HepG2 (cell line): ENCODE results near the gene TUBB4B. TPM values are rescaled to one million over a fixed set of nuclear protein-coding genes. Genes with fewer than 3 reads are reported as not detected.

Experiments
- ADNP ChIP-seq: sonication (generic); formaldehyde crosslinking; IDR thresholded peaks from 2 replicates; pipeline ENCODE4 v1.4.0; 2020; ENCODE audit warnings: missing genetic modification reagents
- PCBP2 ChIP-seq: fragments of 200-400 bp; formaldehyde crosslinking; optimal IDR thresholded peaks from 2 replicates; pipeline ENCODE3; 2018; ENCODE audit warnings: low read length, low read depth; ENCODE audit not compliant: poor library complexity, severe bottlenecking
- RELA ChIP-seq: sonication (generic); formaldehyde crosslinking; IDR thresholded peaks from 2 replicates; pipeline ENCODE4 v1.4.0; 2020; ENCODE audit warnings: missing genetic modification reagents
- SRF ChIP-seq: IDR thresholded peaks from 2 replicates; pipeline ENCODE4 v1.6.1; 2011; ENCODE audit warnings: mild to moderate bottlenecking, low read depth, low read length, moderate library complexity
- SUZ12 ChIP-seq: fragments of 150-350 bp; IDR thresholded peaks from 2 replicates; pipeline ENCODE4 v1.6.1; 2014; ENCODE audit warnings: low read depth, low read length
- TSC22D2 ChIP-seq: sonication (generic); formaldehyde crosslinking; IDR thresholded peaks from 2 replicates; pipeline ENCODE4 v1.5.1; 2020; ENCODE audit warnings: missing genetic modification reagents, mild to moderate bottlenecking, borderline replicate concordance
- ZKSCAN8 ChIP-seq: IDR thresholded peaks from 2 replicates; pipeline ENCODE4 v1.6.1; 2016; ENCODE audit warnings: borderline replicate concordance, missing genetic modification reagents, missing compliant biosample characterization
- ZNF10 ChIP-seq: sonication (generic); formaldehyde crosslinking; IDR thresholded peaks from 2 replicates; pipeline ENCODE4 v1.4.0; 2020; ENCODE audit warnings: mild to moderate bottlenecking, low read depth, missing genetic modification reagents, borderline replicate concordance
- ZNF484 ChIP-seq: sonication (generic); formaldehyde crosslinking; IDR thresholded peaks from 2 replicates; pipeline ENCODE4 v1.5.1; 2020; ENCODE audit warnings: mild to moderate bottlenecking, low read depth, missing genetic modification reagents, borderline replicate concordance
- ZNF557 ChIP-seq: sonication (generic); formaldehyde crosslinking; IDR thresholded peaks from 2 replicates; pipeline ENCODE4 v1.4.0; 2020; ENCODE audit warnings: missing genetic modification reagents
- ZNF768 ChIP-seq: sonication (generic); formaldehyde crosslinking; IDR thresholded peaks from 2 replicates; pipeline ENCODE4 v1.4.0; 2020; ENCODE audit warnings: missing genetic modification reagents
- polyA plus RNA-seq, 8 experiments: library from polyadenylated mRNA; depleted of rRNA in 3 of 8; stranded (reverse) in 7 of 8; unstranded in 1 of 8; fragments of >200 nt; fragmentation: Illumina TruSeq in 4 of 8; extraction: Trizol in 4 of 8; gene quantifications; 2 replicates each; pipeline versions ENCODE4 v1.2.1 to v1.2.3, GENCODE V29; 2011 to 2016; ENCODE audit warnings: low read depth in 4 of 8, missing spikeins in 1 of 8, mixed read lengths in 1 of 8; ENCODE audit not compliant: insufficient read depth in 1 of 8
- total RNA-seq, 5 experiments: library from RNA; depleted of rRNA; stranded (reverse); fragments of >200 nt; fragmentation: Illumina TruSeq; extraction: Trizol; gene quantifications; 2 replicates each; pipeline ENCODE4 v1.2.3, GENCODE V29; 2016; ENCODE audit warnings: low read depth in 1 of 5
- TF ChIP-seq, protein P1 (sequence below): sonication (generic); formaldehyde crosslinking; IDR thresholded peaks from 2 replicates; pipeline ENCODE4 v1.4.0; 2020; ENCODE audit warnings: missing genetic modification reagents, borderline replicate concordance
- TF ChIP-seq, protein P2 (sequence below): IDR thresholded peaks from 2 replicates; pipeline ENCODE4 v1.4.0; 2020; ENCODE audit warnings: mild to moderate bottlenecking, missing genetic modification reagents
- TF ChIP-seq, protein P3 (sequence below): sonication (generic); formaldehyde crosslinking; conservative IDR thresholded peaks from 2 replicates; pipeline ENCODE4 v1.4.0; 2020; ENCODE audit warnings: missing genetic modification reagents
- TF ChIP-seq, protein P4 (sequence below): sonication (generic); formaldehyde crosslinking; IDR thresholded peaks from 2 replicates; pipeline ENCODE4 v1.5.1; 2020; ENCODE audit warnings: missing genetic modification reagents, mild to moderate bottlenecking, borderline replicate concordance
- TF ChIP-seq, protein P5 (sequence below): sonication (generic); formaldehyde crosslinking; IDR thresholded peaks from 2 replicates; pipeline ENCODE4 v1.8.0; 2022; ENCODE audit warnings: mild to moderate bottlenecking, missing genetic modification reagents; ENCODE audit not compliant: insufficient replicate concordance

Gene TUBB4B
- total and polyA plus RNA-seq, 2 of the 13 experiments (the other 11 are each of a cell fraction or from before 2014, with no cell fraction given), result 182 to 412 TPM

DNA sequence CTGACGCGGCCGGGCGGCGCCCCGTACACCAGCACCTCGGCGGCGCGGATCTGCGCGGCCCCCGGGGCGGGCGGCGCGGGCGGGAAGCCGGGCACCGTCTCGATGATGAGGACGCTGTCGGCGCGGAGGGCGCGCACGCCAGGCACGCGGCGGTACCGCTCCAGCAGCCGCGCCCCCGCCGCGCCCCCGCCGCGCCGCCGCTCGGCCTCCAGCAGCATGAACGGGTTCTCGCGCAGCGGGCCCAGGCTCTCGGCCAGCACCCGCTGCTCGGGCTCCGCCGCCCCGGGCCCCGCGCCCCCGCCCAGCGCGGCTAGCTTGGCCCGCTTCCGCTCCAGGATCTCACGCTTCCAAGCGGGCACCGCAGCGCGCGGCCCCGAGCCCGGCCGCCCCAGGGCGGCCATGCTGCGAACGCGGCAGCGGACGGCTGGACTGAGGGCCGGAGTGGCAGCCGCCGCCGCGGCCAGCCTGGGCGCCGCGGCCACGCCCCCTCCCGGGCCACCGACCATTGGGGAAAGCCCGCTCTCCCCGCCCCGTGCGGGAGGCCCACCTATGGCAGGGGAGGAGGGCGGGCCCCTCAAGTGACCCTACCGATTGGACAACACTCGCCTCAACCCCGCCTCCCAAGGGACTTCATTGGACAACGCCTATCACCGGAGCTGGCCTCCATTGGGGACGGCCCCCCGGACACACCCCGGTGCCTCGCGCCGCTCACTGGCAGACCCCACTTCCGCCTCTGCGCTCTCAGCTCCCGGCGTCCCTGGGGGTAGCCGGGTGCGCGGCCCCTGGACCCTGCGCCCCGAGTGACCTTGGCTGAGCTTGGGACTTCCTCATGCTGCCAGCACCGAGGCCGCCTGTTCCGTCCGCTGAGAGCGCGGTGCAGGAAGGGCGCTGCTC lies 40.5 kb upstream of the TUBB4B start, which contains the start of gene TPRN (continued):
- TF ChIP-seq TSC22D2 (CRISPR knock-in tag), result no peak
- no peak for TF ChIP-seq ZNF484 (CRISPR knock-in tag)
- TF ChIP-seq, protein P1, sequence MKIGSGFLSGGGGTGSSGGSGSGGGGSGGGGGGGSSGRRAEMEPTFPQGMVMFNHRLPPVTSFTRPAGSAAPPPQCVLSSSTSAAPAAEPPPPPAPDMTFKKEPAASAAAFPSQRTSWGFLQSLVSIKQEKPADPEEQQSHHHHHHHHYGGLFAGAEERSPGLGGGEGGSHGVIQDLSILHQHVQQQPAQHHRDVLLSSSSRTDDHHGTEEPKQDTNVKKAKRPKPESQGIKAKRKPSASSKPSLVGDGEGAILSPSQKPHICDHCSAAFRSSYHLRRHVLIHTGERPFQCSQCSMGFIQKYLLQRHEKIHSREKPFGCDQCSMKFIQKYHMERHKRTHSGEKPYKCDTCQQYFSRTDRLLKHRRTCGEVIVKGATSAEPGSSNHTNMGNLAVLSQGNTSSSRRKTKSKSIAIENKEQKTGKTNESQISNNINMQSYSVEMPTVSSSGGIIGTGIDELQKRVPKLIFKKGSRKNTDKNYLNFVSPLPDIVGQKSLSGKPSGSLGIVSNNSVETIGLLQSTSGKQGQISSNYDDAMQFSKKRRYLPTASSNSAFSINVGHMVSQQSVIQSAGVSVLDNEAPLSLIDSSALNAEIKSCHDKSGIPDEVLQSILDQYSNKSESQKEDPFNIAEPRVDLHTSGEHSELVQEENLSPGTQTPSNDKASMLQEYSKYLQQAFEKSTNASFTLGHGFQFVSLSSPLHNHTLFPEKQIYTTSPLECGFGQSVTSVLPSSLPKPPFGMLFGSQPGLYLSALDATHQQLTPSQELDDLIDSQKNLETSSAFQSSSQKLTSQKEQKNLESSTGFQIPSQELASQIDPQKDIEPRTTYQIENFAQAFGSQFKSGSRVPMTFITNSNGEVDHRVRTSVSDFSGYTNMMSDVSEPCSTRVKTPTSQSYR (CRISPR knock-in tag), result peak; percentile 64
- no peak for TF ChIP-seq SRF
- no peak for TF ChIP-seq ZNF10 (CRISPR knock-in tag)
- TF ChIP-seq ADNP (CRISPR knock-in tag), result no peak
- peak; percentile 66 for TF ChIP-seq ZNF768 (CRISPR knock-in tag)
- TF ChIP-seq ZNF557 (CRISPR knock-in tag), result no peak
- no peak for TF ChIP-seq PCBP2
- no peak for TF ChIP-seq SUZ12
- TF ChIP-seq, protein P2, sequence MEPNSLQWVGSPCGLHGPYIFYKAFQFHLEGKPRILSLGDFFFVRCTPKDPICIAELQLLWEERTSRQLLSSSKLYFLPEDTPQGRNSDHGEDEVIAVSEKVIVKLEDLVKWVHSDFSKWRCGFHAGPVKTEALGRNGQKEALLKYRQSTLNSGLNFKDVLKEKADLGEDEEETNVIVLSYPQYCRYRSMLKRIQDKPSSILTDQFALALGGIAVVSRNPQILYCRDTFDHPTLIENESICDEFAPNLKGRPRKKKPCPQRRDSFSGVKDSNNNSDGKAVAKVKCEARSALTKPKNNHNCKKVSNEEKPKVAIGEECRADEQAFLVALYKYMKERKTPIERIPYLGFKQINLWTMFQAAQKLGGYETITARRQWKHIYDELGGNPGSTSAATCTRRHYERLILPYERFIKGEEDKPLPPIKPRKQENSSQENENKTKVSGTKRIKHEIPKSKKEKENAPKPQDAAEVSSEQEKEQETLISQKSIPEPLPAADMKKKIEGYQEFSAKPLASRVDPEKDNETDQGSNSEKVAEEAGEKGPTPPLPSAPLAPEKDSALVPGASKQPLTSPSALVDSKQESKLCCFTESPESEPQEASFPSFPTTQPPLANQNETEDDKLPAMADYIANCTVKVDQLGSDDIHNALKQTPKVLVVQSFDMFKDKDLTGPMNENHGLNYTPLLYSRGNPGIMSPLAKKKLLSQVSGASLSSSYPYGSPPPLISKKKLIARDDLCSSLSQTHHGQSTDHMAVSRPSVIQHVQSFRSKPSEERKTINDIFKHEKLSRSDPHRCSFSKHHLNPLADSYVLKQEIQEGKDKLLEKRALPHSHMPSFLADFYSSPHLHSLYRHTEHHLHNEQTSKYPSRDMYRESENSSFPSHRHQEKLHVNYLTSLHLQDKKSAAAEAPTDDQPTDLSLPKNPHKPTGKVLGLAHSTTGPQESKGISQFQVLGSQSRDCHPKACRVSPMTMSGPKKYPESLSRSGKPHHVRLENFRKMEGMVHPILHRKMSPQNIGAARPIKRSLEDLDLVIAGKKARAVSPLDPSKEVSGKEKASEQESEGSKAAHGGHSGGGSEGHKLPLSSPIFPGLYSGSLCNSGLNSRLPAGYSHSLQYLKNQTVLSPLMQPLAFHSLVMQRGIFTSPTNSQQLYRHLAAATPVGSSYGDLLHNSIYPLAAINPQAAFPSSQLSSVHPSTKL, result peak; percentile 64
- TF ChIP-seq, protein P3, sequence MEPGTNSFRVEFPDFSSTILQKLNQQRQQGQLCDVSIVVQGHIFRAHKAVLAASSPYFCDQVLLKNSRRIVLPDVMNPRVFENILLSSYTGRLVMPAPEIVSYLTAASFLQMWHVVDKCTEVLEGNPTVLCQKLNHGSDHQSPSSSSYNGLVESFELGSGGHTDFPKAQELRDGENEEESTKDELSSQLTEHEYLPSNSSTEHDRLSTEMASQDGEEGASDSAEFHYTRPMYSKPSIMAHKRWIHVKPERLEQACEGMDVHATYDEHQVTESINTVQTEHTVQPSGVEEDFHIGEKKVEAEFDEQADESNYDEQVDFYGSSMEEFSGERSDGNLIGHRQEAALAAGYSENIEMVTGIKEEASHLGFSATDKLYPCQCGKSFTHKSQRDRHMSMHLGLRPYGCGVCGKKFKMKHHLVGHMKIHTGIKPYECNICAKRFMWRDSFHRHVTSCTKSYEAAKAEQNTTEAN (CRISPR knock-in tag), result peak; percentile 33
- TF ChIP-seq, protein P4, sequence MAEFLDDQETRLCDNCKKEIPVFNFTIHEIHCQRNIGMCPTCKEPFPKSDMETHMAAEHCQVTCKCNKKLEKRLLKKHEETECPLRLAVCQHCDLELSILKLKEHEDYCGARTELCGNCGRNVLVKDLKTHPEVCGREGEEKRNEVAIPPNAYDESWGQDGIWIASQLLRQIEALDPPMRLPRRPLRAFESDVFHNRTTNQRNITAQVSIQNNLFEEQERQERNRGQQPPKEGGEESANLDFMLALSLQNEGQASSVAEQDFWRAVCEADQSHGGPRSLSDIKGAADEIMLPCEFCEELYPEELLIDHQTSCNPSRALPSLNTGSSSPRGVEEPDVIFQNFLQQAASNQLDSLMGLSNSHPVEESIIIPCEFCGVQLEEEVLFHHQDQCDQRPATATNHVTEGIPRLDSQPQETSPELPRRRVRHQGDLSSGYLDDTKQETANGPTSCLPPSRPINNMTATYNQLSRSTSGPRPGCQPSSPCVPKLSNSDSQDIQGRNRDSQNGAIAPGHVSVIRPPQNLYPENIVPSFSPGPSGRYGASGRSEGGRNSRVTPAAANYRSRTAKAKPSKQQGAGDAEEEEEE, result no peak
- peak; percentile 75; the same call in 1 of the 2 replicates for TF ChIP-seq ZKSCAN8 (CRISPR knock-in tag)
- 0 out of 2 replicates have a peak, but pooled peaks have one; percentile 65 for TF ChIP-seq RELA (CRISPR knock-in tag)
- TF ChIP-seq, protein P5, sequence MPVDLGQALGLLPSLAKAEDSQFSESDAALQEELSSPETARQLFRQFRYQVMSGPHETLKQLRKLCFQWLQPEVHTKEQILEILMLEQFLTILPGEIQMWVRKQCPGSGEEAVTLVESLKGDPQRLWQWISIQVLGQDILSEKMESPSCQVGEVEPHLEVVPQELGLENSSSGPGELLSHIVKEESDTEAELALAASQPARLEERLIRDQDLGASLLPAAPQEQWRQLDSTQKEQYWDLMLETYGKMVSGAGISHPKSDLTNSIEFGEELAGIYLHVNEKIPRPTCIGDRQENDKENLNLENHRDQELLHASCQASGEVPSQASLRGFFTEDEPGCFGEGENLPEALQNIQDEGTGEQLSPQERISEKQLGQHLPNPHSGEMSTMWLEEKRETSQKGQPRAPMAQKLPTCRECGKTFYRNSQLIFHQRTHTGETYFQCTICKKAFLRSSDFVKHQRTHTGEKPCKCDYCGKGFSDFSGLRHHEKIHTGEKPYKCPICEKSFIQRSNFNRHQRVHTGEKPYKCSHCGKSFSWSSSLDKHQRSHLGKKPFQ (CRISPR knock-in tag), result peak; percentile 53
